HepG2 (cell line): ENCODE measurements around the gene NEDD1. TPM values are rescaled to one million over a fixed set of nuclear protein-coding genes. Genes with fewer than 3 reads are reported as not detected.

Experiments
- ATAC-seq: fragments of 200-7000 bp; cut with Tn5 transposase; 3 replicates; pipeline ENCODE4 v1.9.1; 2020; ENCODE audit warnings: mild to moderate bottlenecking, moderate library complexity
- BruUV-seq: library from RNA; stranded (reverse); fragments of 400-500 nt; replicated peaks from 2 replicates; lab custom pipeline; 2021; lab: Mats Ljungman, UMichigan
- CTCF ChIA-PET: fragments of 300-600 bp; formaldehyde crosslinking; extraction: SDS; loops from one replicate; lab custom pipeline; 2021; ENCODE audit warnings: low total read pairs, inconsistent platforms, low intra/inter-chr PET ratio; lab: Yijun Ruan, JAX
- POLR2A ChIA-PET: fragments of 350-600 bp; sonication (Branson Sonifier 250); formaldehyde crosslinking; loops from one replicate; lab custom pipeline; 2020; ENCODE audit warnings: antibody characterized with exemption, inconsistent platforms; lab: Yijun Ruan, JAX
- DNase-seq: peaks from one replicate; pipeline ENCODE4 v3.0.0-alpha.2; 2015; ENCODE audit warnings: low spot score
- FAIRE-seq: peaks from 3 replicates; lab custom pipeline; 2011; peaks lifted over from hg19 to GRCh38; lab: Jason Lieb, UNC
- H2AFZ ChIP-seq: one replicate; pipeline ENCODE4 v1.6.1; 2011; ENCODE audit warnings: low read length, inconsistent platforms
- H3K27ac ChIP-seq: fragments of 300-600 bp; 3 replicates; pipeline ENCODE4 v1.8.0; 2011; ENCODE audit warnings: mixed run types, mild to moderate bottlenecking, mixed read lengths, low read length, inconsistent platforms; ENCODE audit not compliant: insufficient read depth; ENCODE audit errors: extremely low read length
- H3K27me3 ChIP-seq, 2 experiments: fragments of 200-600 bp in 1 of 2; 2 replicates in 1 of 2; 3 replicates in 1 of 2; pipeline versions ENCODE4 v1.6.0 to v1.8.0; 2011; ENCODE audit warnings: low read length in 2 of 2, mild to moderate bottlenecking in 2 of 2, moderate library complexity in 2 of 2, inconsistent platforms in 1 of 2; ENCODE audit not compliant: insufficient read depth in 2 of 2, control insufficient read depth in 1 of 2
- H3K36me3 ChIP-seq, 2 experiments: fragments of 200-600 bp in 1 of 2; replicated peaks in 1 of 2; 2 replicates in 1 of 2; 3 replicates in 1 of 2; pipeline versions ENCODE4 v1.5.1 to v1.8.0; 2011; ENCODE audit warnings: low read length in 2 of 2, inconsistent platforms in 1 of 2; ENCODE audit not compliant: insufficient read depth in 2 of 2, control insufficient read depth in 1 of 2
- H3K4me1 ChIP-seq: 2 replicates; pipeline ENCODE4 v1.5.1; 2012; ENCODE audit warnings: low read length, inconsistent platforms; ENCODE audit not compliant: insufficient read depth
- H3K4me2 ChIP-seq: 2 replicates; pipeline ENCODE4 v1.6.0; 2011; ENCODE audit warnings: low read depth, low read length, inconsistent platforms
- H3K4me3 ChIP-seq, 3 experiments: fragments of 200-600 bp in 1 of 3; sonication (generic), shearing (Covaris generic) in 1 of 3; replicated peaks in 1 of 3; 2 replicates each; pipeline ENCODE4 v1.5.1; 2011 to 2016; ENCODE audit warnings: low read length in 3 of 3, inconsistent platforms in 2 of 3, low read depth in 2 of 3, mild to moderate bottlenecking in 2 of 3, control low read depth in 1 of 3, mixed read lengths in 1 of 3; ENCODE audit not compliant: insufficient read depth in 1 of 3
- H3K79me2 ChIP-seq: one replicate; pipeline ENCODE4 v1.6.1; 2011; ENCODE audit warnings: low read length, inconsistent platforms; ENCODE audit not compliant: insufficient read depth
- H3K9ac ChIP-seq: 2 replicates; pipeline ENCODE4 v1.6.0; 2011; ENCODE audit warnings: mild to moderate bottlenecking, low read depth, low read length, inconsistent platforms; ENCODE audit not compliant: insufficient read depth
- H3K9me3 ChIP-seq: 2 replicates; pipeline ENCODE4 v1.5.1; 2012; ENCODE audit warnings: mild to moderate bottlenecking, low read length
- H4K20me1 ChIP-seq: 2 replicates; pipeline ENCODE4 v1.6.0; 2011; ENCODE audit warnings: inconsistent platforms, mild to moderate bottlenecking, low read length, moderate library complexity; ENCODE audit not compliant: insufficient read depth
- ATF6 ChIP-seq: sonication (generic); formaldehyde crosslinking; conservative IDR thresholded peaks from 2 replicates; pipeline ENCODE4 v1.4.0; 2020; ENCODE audit warnings: missing genetic modification reagents
- BORCS8-MEF2B ChIP-seq: sonication (generic); formaldehyde crosslinking; IDR thresholded peaks from 2 replicates; pipeline ENCODE4 v1.8.0; 2022; ENCODE audit warnings: mild to moderate bottlenecking, missing genetic modification reagents
- HDAC1 ChIP-seq: sonication (generic); formaldehyde crosslinking; IDR thresholded peaks from 2 replicates; pipeline ENCODE4 v1.5.1; 2020; ENCODE audit warnings: mild to moderate bottlenecking, missing genetic modification reagents
- NR0B2 ChIP-seq: sonication (generic); formaldehyde crosslinking; IDR thresholded peaks from 2 replicates; pipeline ENCODE4 v1.4.0; 2020; ENCODE audit warnings: mild to moderate bottlenecking, missing genetic modification reagents
- ZBTB10 ChIP-seq: sonication (generic); formaldehyde crosslinking; IDR thresholded peaks from 2 replicates; pipeline ENCODE4 v1.4.0; 2020; ENCODE audit warnings: missing genetic modification reagents, borderline replicate concordance
- ZFX ChIP-seq: sonication (generic); formaldehyde crosslinking; IDR thresholded peaks from 2 replicates; pipeline ENCODE4 v1.4.0; 2020; ENCODE audit warnings: mild to moderate bottlenecking, low read depth, missing genetic modification reagents, moderate library complexity
- ZNF121 ChIP-seq: sonication (generic); formaldehyde crosslinking; IDR thresholded peaks from 2 replicates; pipeline ENCODE4 v1.5.0; 2020; ENCODE audit warnings: mild to moderate bottlenecking, missing genetic modification reagents
- ZNF143 ChIP-seq: sonication (generic); formaldehyde crosslinking; IDR thresholded peaks from 2 replicates; pipeline ENCODE4 v1.4.0; 2020; ENCODE audit warnings: missing genetic modification reagents
- ZNF30 ChIP-seq: sonication (generic); formaldehyde crosslinking; IDR thresholded peaks from 2 replicates; pipeline ENCODE4 v1.5.0; 2020; ENCODE audit warnings: mild to moderate bottlenecking, missing genetic modification reagents
- ZNF580 ChIP-seq: IDR thresholded peaks from 2 replicates; pipeline ENCODE4 v1.6.1; 2016; ENCODE audit warnings: low read depth, borderline replicate concordance
- ZNF784 ChIP-seq: sonication (generic); formaldehyde crosslinking; IDR thresholded peaks from 2 replicates; pipeline ENCODE4 v1.5.1; 2020; ENCODE audit warnings: missing genetic modification reagents, mild to moderate bottlenecking, borderline replicate concordance
- WGBS: methylation state at CpG from one replicate; pipeline ENCODE4 v1.1.6; 2017; ENCODE audit warnings: low lambda C conversion rate; 5-methylcytosine and 5-hydroxymethylcytosine counted together
- in situ Hi-C: cut with HindIII; loops from 2 replicates; pipeline ENCODE4 v1.10.0; 2017; ENCODE audit warnings: low pct_unique_long_range_greater_than_20kb; ENCODE audit not compliant: extremely low pct_ligation_motif_present
- intact Hi-C: fragments of 100-400 bp; cut with micrococcal nuclease; formaldehyde crosslinking; loops from one replicate; pipeline ENCODE4 v1.10.0; 2022; ENCODE audit not compliant: unreplicated experiment
- polyA plus RNA-seq, 8 experiments: library from polyadenylated mRNA; depleted of rRNA in 3 of 8; stranded (reverse) in 7 of 8; unstranded in 1 of 8; fragments of >200 nt; fragmentation: Illumina TruSeq in 4 of 8; extraction: Trizol in 4 of 8; gene quantifications; 2 replicates each; pipeline versions ENCODE4 v1.2.1 to v1.2.3, GENCODE V29; 2011 to 2016; ENCODE audit warnings: low read depth in 4 of 8, missing spikeins in 1 of 8, mixed read lengths in 1 of 8; ENCODE audit not compliant: insufficient read depth in 1 of 8
- total RNA-seq, 5 experiments: library from RNA; depleted of rRNA; stranded (reverse); fragments of >200 nt; fragmentation: Illumina TruSeq; extraction: Trizol; gene quantifications; 2 replicates each; pipeline ENCODE4 v1.2.3, GENCODE V29; 2016; ENCODE audit warnings: low read depth in 1 of 5

NEDD1 gene
- total and polyA plus RNA-seq, 2 of the 13 experiments (the other 11 are each of a cell fraction or from before 2014, with no cell fraction given), result 11.2 to 21.5 TPM

GRCh38 chr12:96995861-96996260, 88.8 kb downstream of the NEDD1 start (continued):
- TF ChIP-seq ATF6 (no peak), HDAC1 (CRISPR knock-in tag) (no peak)

- Histone ChIP-seq H3K9me3 (no peaks in the 10 kb centered on the region), H3K4me1 (no peaks in the 10 kb centered on the region), H3K36me3 (no peaks in the 10 kb centered on the region), H3K4me2 (no peak overlapping the region), H2AFZ (no peak overlapping the region), H3K27ac (no peak overlapping the region), H3K27me3 (peaks cover 0 to 3% of the 10 kb centered on the region in 2 experiments; a peak in 2 of 5 replicates), H3K9ac (no peak overlapping the region), H3K4me3 (no peak overlapping the region), H3K79me2 (no peaks in the 10 kb centered on the region), H4K20me1 (no peaks in the 10 kb centered on the region)
- in situ Hi-C loops (loop anchor here (25.0 kb wide), 3 partner anchors 411 to 1389 kb away; no protein-coding TSS in a partner anchor), intact Hi-C loops (no loop called here)
- ATAC-seq (no peak), DNase-seq (no peak), FAIRE-seq (no peak)
- 12% methylated on average over 7 of the region's 7 CpGs for WGBS
- ChIA-PET POLR2A (no interaction called here), CTCF (no interaction called here)
- BruUV-seq, result no TSS peak
- TF ChIP-seq NR0B2 (no peak), BORCS8-MEF2B (CRISPR knock-in tag) (no peak), ZFX (CRISPR knock-in tag) (no peak), ZNF580 (CRISPR knock-in tag) (no peak), ZNF784 (CRISPR knock-in tag) (no peak), ZNF143 (CRISPR knock-in tag) (no peak), ZNF30 (CRISPR knock-in tag) (no peak), ZNF121 (no peak), ZBTB10 (CRISPR knock-in tag) (no peak)
These were observed 90.9 kb downstream of the NEDD1 start for GRCh38 chr12:96997797-96998484.
